IPS-18c (cell line): ENCODE measurements around the gene GIPC2.
A peak's percentile ranks its signal among the peaks of the same experiment; 100 is the strongest.

Experiments used
- H3K4me3 ChIP-seq: 2 replicates; pipeline ENCODE4 v1.7.0; 2013; ENCODE audit warnings: low read depth, mild to moderate bottlenecking, low read length, moderate library complexity; ENCODE audit not compliant: insufficient read depth
- H3K9me3 ChIP-seq: one replicate; pipeline ENCODE4 v1.6.1; 2013; ENCODE audit warnings: mild to moderate bottlenecking, low read length, moderate library complexity; ENCODE audit not compliant: control insufficient read depth, insufficient read depth

GIPC2 gene

GRCh38 chr1:78029793-78030192, 16.0 kb upstream of the GIPC2 start:
- Histone ChIP-seq H3K9me3 (no peaks in the 10 kb centered on the region), H3K4me3 (no peak overlapping the region)

GRCh38 chr1:78032996-78033796, 12.6 kb upstream of the GIPC2 start:
- Histone ChIP-seq H3K9me3 (no peaks in the 10 kb centered on the region), H3K4me3 (no peak overlapping the region)

- H3K9me3 ChIP-seq: no peaks in the 10 kb centered on the region
- no peak overlapping the region for H3K4me3 ChIP-seq
Measured at GRCh38 chr1:78033797-78034172, 12.0 kb upstream of the GIPC2 start.

GRCh38 chr1:78035121-78035520, 10.6 kb upstream of the GIPC2 start:
- H3K9me3 ChIP-seq: no peaks in the 10 kb centered on the region
- H3K4me3 ChIP-seq: no peak overlapping the region

GRCh38 chr1:78036450-78036849, 9.3 kb upstream of the GIPC2 start:
- H3K4me3 ChIP-seq: no peak overlapping the region
- no peaks in the 10 kb centered on the region for H3K9me3 ChIP-seq

- Histone ChIP-seq H3K4me3 (no peak overlapping the region), H3K9me3 (no peaks in the 10 kb centered on the region)
Measured at GRCh38 chr1:78038071-78038470, 7.7 kb upstream of the GIPC2 start.

- Histone ChIP-seq H3K9me3 (no peaks in the 10 kb centered on the region), H3K4me3 (no peak overlapping the region)
Measured at GRCh38 chr1:78038491-78038939, 7.3 kb upstream of the GIPC2 start.

GRCh38 chr1:78040484-78041089, 5.2 kb upstream of the GIPC2 start:
- Histone ChIP-seq H3K9me3 (no peaks in the 10 kb centered on the region), H3K4me3 (no peak overlapping the region)

- Histone ChIP-seq H3K9me3 (no peaks in the 10 kb centered on the region), H3K4me3 (no peak overlapping the region)
Measured at GRCh38 chr1:78043436-78043835, 2.3 kb upstream of the GIPC2 start.

GRCh38 chr1:78044796-78045562, 787 bp upstream of the GIPC2 start:
- peak overlapping the region; percentile 72 for H3K4me3 ChIP-seq
- no peaks in the 10 kb centered on the region for H3K9me3 ChIP-seq

- Histone ChIP-seq H3K9me3 (no peaks in the 10 kb centered on the region), H3K4me3 (peak overlapping the region; percentile 72)
Measured at GRCh38 chr1:78045563-78045925, 222 bp upstream of the GIPC2 start.

- Histone ChIP-seq H3K4me3 (no peak overlapping the region), H3K9me3 (no peaks in the 10 kb centered on the region)
Measured at GRCh38 chr1:78047106-78047505, 1.3 kb downstream of the GIPC2 start.

- H3K9me3 ChIP-seq: no peaks in the 10 kb centered on the region
- H3K4me3 ChIP-seq: no peak overlapping the region
Measured at GRCh38 chr1:78047631-78048030, 1.9 kb downstream of the GIPC2 start.

GRCh38 chr1:78048446-78048845, 2.7 kb downstream of the GIPC2 start:
- H3K9me3 ChIP-seq: no peaks in the 10 kb centered on the region
- no peak overlapping the region for H3K4me3 ChIP-seq

- Histone ChIP-seq H3K9me3 (no peaks in the 10 kb centered on the region), H3K4me3 (no peak overlapping the region)
Measured at GRCh38 chr1:78049396-78049795, 3.6 kb downstream of the GIPC2 start.

- no peak overlapping the region for H3K4me3 ChIP-seq
- H3K9me3 ChIP-seq: peaks cover 2% of the 10 kb centered on the region
Measured at GRCh38 chr1:78051005-78051404, 5.2 kb downstream of the GIPC2 start.

GRCh38 chr1:78052685-78053405, 7.1 kb downstream of the GIPC2 start:
- Histone ChIP-seq H3K9me3 (peaks cover 2% of the 10 kb centered on the region), H3K4me3 (no peak overlapping the region)
